GM12874 (cell line): Measurements from ENCODE around the gene TNRC18.
A peak's percentile ranks its signal among the peaks of the same experiment; 100 is the strongest.

Experiments used
- CTCF ChIP-seq: IDR thresholded peaks from 2 replicates; pipeline ENCODE4 v1.5.1; 2011; ENCODE audit warnings: low read depth, mild to moderate bottlenecking, control low read depth, low read length, moderate library complexity; ENCODE audit not compliant: insufficient read depth

The TNRC18 gene

GRCh38 chr7:5423306-5423975 lies at the start of gene TNRC18:
TNRC18 (minus strand) TSS chr7:5423834; CDS start chr7:5421246, 2,588 bp downstream.
- TF ChIP-seq CTCF: no peak

- TF ChIP-seq CTCF: 0 out of 2 replicates have a peak, but pooled peaks have one; percentile 9
Measured at GRCh38 chr7:5472432-5473315, 49.0 kb upstream of the TNRC18 start.

GRCh38 chr7:5470816-5471215 lies 47.2 kb upstream of the TNRC18 start:
- no peak for TF ChIP-seq CTCF

GRCh38 chr7:5470167-5470532 lies 46.5 kb upstream of the TNRC18 start:
- no peak for TF ChIP-seq CTCF

DNA sequence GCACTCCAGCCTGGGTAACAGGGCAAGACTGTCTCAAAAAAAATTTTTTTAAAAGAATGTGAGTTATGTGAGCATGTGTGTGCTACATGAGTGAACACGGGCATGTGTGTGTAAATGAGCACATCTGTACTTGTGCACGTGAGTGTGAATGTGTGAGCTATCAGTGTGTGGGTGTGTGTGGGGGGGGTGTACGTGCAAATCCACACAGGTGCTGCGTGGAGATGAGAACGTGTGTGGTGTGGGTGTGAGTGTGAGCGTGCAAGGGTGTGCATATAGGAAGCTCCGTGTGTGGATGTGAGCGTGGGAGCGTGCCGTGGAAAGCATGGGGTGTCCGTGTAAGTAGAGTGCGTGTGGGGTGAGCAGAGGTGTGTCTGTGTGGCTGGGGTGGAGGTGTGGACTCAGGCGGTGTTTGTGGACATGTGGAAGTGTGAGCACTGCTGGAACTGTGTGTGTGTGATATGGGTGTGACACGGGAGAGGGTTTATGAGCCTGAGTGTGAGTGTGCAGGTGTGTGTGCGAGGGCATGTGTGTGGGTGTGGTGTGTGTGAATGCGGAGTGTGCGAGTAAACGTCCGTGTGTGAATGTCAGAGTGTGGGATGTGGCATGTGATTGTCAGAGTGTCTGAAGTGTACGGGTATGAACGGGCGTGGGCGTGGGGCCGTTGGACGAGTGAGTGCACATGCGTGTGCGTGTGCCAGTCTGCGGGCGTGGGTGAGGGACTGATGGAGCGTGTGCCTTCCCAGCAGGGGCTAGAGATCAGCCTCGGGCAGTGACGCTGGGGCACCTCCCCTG lies 45.9 kb upstream of the TNRC18 start:
- TF ChIP-seq CTCF: no peak

DNA sequence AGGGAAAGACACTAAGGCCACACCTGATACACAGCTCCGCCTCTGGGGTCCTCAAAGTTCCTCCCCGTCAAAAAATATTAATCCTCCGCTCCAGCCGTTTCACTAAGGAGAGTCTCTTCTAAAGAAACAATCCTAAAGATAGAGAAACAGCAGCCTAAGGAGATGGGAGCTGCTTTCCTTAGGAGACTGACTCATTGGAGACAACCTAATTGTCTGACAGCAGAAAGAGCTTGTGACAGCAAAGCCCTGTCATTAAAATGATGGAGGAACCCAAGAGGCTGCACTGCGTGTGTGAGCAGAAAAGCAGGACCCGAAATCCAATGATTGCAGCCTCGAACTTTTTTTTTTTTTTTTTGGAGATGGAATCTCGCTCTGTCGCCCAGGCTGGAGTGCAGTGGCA lies 44.0 kb upstream of the TNRC18 start:
- TF ChIP-seq CTCF: no peak

DNA sequence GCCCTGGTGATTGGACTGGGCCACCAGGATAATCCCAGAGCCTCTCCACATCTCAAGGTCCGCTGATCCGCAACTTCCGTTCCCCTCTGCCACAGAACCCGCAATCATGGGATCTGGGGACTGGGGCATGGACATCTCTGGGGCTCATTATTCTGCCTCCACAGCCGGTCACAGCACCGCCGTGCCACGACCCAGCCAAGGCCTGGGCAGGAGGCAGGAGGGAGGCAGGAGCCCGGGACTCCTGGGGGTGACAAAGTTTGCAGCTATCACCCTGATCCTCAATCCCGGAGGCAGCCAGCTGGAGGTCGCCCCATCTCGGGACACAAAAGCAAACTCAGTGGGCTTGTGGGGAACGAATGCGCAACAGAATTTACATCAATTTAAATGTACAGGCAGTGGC lies 42.9 kb upstream of the TNRC18 start:
- no peak for TF ChIP-seq CTCF
